ENCODE results near the gene IKBKG.
"Not testable (repeated sequence)": the region's sequence is repeated elsewhere in the genome, so short reads cannot be mapped to it uniquely, and the experiment has no call there.

The IKBKG gene

DNA sequence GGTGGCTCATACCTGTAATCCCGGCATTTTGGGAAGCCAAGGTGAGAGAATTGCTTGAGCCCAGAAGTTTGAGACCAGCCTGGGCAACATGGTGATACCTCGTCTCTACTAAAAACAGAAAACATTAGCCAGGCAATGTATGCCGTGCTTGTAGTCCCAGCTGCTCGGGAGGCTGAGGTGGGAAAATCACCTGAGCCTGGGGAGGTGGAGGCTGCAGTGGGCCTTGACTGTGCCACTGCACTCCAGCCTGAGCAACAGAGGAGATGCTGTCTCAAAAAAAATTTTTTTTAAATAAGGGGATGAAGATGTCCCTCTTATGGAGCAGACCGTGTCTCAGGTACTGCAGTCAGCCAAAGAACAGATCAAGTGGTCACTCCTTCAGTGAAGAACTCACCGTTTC lies 58.1 kb downstream of the IKBKG start:
- no peak for DNase-seq (ENCODE audit: low spot score)

DNA sequence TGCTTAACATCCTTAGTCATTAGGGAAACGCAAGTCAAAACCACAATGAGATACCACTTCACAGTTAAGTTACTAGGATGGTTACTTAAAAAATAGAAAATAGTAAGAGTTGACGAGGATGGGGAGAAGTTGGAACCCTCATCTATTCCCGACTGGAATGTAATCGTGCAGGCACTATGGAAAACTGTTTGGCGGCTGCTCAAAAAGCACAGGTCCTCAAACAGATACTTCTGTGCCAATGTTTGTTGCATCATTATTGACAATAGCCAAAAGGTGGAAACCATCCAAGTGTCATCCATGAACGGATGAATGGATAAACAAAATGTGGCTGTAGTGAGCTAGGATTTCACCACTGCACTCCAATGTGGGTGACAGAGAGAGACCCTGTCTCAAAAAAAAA lies 60.0 kb downstream of the IKBKG start:
- no peak for DNase-seq (ENCODE audit: low spot score)

DNA sequence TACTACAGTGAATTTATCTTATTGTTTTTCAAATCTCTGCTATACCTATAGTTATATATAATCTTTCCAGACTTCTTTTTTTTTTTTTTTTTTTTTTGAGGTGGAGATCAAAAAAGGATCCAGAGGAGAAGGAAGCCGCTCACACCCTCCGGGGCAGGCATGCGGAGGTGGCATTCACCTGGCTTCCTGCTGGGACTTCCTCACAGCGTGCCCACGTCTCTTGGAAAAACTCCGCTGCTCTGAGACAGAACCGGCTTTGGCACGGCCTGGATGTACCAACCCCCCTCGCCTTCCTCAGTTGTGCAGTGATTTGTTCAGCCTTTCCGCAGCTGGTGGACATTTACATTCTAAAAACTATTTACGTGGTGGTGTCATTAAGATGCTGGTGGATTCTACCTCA lies 60.6 kb downstream of the IKBKG start:
- not testable (repeated sequence) for DNase-seq (ENCODE audit: low spot score)

DNA sequence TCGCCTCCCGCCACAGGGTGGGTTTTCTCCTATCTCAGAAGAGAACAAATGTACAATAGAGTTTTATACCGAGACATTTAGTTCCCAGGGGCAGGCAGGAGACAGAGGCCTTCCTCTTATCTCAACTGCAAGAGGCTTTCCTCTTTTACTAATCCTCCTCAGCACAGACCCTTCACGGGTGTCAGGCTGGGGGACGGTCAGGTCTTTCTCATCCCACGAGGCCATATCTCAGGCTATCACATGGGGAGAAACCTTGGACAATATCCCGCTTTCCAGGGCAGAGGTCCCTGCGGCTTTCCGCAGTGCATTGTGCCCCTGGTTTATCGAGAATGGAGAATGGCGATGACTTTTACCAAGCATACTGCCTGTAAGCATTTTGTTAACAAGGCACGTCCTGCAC lies 61.4 kb downstream of the IKBKG start:
- DNase-seq (ENCODE audit: low spot score), result not testable (repeated sequence)

DNA sequence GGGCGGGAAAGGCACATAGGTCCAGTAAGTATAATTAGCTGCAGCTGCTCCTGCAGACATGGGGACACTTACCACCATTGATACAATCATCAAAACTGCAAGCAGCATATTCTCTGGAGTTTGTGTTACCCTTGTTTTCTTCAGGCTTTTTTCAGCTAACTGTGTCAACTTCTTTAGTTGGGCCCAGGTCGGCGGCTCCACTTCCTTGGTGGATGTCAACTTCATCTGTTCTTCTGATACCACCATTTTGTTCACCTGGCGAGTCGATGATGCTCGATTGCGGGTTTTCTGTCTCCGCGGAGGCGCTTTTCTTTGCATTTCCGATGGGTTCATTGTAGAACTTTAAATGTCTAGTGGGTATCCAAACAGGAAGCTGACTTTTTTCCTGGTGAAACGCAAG lies 63.7 kb downstream of the IKBKG start:
- not testable (repeated sequence) for DNase-seq (ENCODE audit: low spot score)

DNA sequence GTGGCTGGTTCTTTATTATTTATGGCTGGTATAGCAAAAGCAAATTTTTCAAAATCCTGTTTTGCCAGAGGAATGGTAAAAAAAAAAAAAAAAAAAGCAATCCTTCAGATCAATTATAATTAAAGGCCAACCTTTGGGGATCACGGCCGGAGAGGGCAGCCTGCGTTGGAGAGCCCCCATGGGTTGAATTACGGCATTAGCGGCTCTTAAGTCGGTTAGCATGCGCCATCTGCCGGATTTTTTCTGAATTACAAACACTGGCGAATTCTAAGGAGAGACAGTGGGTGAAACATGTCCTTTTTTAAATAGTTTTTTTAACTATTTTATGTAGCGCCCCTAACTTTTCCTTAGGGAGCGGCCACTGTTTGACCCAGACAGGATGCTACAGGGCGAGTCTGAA lies 66.2 kb downstream of the IKBKG start:
- not testable (repeated sequence) for DNase-seq (ENCODE audit: low spot score)

All from hematopoietic multipotent progenitor cell treated with erythropoietin and hydrocortisone succinate and interleukin-3 and kit ligand, for 15 days (in vitro differentiated cells).